HTR-8/SVneo (cell line): ENCODE results near the gene COL13A1.

Experiments used
- DNase-seq: peaks from one replicate; pipeline ENCODE4 v3.0.0; 2011; ENCODE audit warnings: low spot score, mixed read lengths; ENCODE audit not compliant: insufficient read length
- FAIRE-seq: peaks from 2 replicates; lab custom pipeline; 2011; peaks lifted over from hg19 to GRCh38; lab: Jason Lieb, UNC

Gene COL13A1

GRCh38 chr10:69789164-69789576, 12.5 kb upstream of the COL13A1 start:
- no peak for DNase-seq
- no peak for FAIRE-seq

GRCh38 chr10:69791812-69792211, 9.9 kb upstream of the COL13A1 start:
- FAIRE-seq (peak; percentile 96), DNase-seq (no peak)

DNA sequence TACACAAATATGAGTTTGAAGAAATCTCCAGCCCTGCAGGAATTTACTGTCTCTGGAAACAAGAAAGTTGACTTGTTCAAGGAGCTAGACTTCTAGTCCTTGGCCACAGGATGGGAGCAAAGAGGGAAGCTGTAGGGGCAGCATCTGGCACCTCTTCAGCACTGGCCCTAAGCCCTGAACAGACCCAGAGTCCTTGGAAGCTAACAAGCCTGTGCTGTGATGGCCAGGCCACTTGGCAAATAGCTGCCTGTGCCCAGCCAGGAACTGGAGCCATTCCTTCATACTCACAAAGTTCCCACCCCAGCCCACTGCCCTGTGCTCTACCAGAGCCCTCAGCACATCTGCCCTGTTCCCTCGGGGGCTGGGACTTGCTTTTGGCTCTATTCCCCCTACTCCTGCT, 9.4 kb upstream of the COL13A1 start:
- DNase-seq (no peak), FAIRE-seq (no peak)

DNA sequence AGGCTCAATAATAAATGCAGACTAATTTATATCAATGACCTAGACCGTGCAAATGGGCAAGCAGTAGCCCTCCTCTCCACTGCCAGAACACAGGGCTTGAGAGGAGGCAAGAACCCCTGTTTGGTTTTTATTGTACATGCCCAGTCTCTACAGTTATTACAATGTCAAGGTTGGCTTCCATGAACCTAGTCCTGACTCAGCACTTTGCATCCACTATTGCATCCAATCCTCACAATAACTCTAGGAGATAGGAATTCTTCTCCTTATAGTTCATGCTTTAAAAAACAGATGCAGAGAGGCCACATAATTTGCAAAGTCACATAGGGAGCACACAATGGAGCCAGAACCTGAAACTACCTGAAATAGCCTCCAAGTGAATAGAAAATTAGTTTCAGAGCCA, 7.0 kb upstream of the COL13A1 start:
- FAIRE-seq (no peak), DNase-seq (no peak)

DNA sequence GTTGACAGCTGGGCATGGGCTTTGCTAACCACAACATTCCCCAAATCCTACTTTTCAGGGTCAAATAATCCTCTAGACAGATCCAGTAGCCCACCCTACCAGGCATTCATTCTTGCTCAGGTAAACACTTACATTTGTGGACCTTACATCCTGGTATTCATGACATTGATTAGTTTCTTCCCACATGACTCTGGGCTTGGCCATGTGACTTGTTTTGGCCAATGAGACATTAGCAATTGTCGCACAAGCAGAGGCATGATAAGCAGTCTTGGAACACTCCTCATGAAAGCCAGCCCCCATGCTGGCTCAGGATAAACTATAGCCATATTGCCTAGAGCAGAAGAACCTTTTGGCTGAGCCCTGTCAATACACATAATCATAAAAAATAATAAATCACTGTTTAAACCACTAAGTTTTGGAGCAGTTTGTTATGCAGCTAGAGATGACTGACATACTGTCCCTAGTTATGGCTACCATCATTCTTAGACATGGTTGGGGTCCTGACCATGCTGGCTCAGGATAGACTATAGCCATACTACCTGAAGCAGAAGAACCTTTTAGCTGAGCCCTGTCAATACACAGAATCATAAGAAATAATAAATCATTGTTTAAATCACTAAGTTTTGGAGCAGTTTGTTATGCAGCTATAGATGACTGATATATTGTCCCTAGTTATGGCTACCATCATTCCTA, 6.3 kb upstream of the COL13A1 start:
- DNase-seq: no peak
- no peak for FAIRE-seq

DNA sequence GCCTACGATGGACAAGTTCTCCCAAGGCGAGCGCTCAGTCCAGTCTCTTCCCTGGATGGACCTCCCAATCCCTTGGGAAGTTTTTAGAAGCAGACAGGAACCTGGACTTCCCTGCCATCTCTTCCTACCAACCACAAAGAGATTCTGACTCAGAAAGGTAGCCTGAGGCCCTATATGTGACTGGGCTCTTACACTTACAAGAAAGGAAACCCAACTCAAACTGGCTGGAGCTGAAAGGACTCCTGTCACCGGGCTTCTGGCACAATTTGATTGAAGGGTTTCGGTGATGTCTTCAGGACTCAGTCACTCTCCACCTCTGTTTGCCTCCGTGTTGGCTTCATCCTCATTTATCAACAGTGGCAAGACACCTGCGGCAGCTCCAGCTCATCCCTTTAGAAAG, 3.7 kb upstream of the COL13A1 start:
- no peak for FAIRE-seq

GRCh38 chr10:69800109-69800508, 1.6 kb upstream of the COL13A1 start:
- DNase-seq: peak; percentile 57

More for the DNA sequence above, 3.7 kb upstream of the COL13A1 start:
- no peak for DNase-seq

GRCh38 chr10:69800665-69801064, 1.0 kb upstream of the COL13A1 start:
- DNase-seq: no peak
- no peak for FAIRE-seq

More at GRCh38 chr10:69800109-69800508, 1.6 kb upstream of the COL13A1 start:
- FAIRE-seq: no peak

- FAIRE-seq: peak; percentile 46
- peak; percentile 76 for DNase-seq
Measured at GRCh38 chr10:69801094-69801433, 642 bp upstream of the COL13A1 start.

DNA sequence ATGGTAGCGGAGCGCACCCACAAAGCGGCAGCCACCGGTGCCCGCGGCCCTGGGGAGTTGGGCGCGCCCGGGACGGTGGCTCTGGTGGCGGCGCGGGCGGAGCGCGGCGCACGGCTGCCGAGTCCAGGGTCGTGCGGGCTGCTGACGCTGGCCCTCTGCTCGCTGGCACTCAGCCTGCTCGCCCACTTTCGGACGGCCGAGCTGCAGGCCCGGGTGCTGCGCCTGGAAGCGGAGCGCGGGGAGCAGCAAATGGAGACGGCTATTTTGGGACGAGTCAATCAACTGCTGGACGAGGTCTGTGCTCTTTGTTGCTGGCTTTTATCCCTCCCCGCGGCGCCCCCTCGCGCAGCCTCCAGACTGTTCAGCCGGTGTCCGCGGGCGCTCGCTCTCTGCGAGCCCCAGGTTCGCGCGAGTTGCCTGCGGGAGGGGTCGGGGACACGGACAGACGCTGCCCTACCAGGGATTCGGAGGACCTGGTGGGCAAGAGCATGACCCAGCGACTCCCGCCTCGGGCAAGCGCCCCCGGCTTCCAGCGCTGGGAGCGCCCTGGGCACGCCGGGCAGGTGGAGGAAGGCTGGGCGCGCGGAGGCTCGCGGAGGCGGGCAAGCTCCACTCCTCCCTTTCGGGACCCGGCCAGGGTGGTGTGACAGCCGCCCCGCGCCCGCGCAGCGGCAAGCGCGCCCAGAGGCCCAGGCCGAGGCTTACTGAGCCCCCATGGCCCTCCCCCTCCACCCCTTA, 887 bp downstream of the COL13A1 start:
- DNase-seq (peak; percentile 48), FAIRE-seq (peak; percentile 48)

- FAIRE-seq: no peak
- no peak for DNase-seq
Measured at GRCh38 chr10:69803809-69804208, 2.1 kb downstream of the COL13A1 start.

- no peak for DNase-seq
- FAIRE-seq: no peak
Measured at GRCh38 chr10:69804775-69805174, 3.1 kb downstream of the COL13A1 start.

DNA sequence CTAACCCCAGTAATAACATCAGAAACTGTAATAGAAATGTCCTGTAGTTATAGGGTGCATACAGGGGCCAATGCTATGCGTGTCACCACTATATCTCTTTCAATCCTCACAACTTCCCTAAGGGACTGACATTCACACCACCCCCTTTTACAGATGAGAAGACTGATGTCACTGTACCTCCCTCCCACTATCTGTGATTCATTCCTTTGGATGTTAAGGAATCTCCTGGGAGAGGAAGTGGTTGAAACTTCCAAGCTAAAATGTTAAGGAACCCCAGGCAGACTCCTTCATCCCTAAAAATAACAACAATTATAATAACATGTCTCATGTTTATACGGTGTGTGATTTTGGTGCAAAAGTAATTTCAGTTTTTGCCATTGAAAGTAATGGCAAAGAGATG, 5.4 kb downstream of the COL13A1 start:
- peak; percentile 41 for DNase-seq
- no peak for FAIRE-seq

GRCh38 chr10:69807696-69808095, 6.0 kb downstream of the COL13A1 start:
- no peak for DNase-seq
- FAIRE-seq: no peak

- DNase-seq: no peak
- no peak for FAIRE-seq
Measured at GRCh38 chr10:69809318-69809717, 7.6 kb downstream of the COL13A1 start.

DNA sequence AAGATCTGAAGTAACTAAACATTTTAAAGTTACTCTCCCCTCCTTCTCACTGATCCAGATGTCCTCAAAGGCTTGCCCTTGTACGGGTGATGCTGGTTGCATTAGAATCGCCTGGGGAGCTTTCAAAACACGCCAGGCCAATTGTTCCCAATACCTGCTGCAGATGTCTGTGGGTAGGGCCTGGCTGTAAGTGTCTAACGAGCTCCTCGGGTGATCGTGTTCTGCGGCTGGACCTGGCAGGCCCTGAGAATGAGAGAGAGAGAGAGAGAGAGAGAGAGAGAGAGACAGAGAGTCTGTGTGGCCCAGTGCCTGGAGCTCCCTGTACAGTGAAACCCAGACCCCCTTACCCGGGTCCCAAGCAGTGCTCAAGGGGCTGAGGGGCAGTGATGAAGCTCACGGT, 8.4 kb downstream of the COL13A1 start:
- DNase-seq: no peak
- FAIRE-seq: no peak

- FAIRE-seq (no peak), DNase-seq (no peak)
Measured at GRCh38 chr10:69810675-69811397, 9.1 kb downstream of the COL13A1 start.

GRCh38 chr10:69813632-69814031, 11.9 kb downstream of the COL13A1 start:
- FAIRE-seq (no peak), DNase-seq (no peak)

GRCh38 chr10:69814251-69814650, 12.5 kb downstream of the COL13A1 start:
- no peak for FAIRE-seq
- no peak for DNase-seq

GRCh38 chr10:69815104-69815503, 13.4 kb downstream of the COL13A1 start:
- DNase-seq: no peak
- no peak for FAIRE-seq

DNA sequence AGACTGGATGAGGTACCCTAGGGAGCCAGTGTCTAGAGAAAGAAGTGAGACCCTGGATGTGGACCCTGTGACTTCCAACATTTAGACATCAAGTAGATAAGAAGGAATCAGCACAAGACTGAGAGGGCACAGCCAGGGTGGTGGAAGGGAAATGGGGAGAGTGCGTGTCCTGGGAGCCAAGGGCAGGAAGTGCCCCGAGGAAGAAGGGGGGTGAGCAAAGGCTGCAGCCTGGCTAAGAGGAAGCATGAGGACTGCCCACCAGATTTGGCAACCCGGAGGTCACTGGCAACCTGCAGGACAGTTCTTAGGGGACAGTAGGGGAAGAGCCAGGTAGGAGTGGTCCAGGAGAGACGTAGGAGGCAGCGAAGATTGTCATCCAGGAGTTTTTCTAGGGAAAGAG, 14.8 kb downstream of the COL13A1 start:
- FAIRE-seq (no peak), DNase-seq (no peak)
